HL-60/S4 treated with phorbol 12-myristate 13-acetate at 8.2 ng/mL for 4 days and 3 days (cell line): ENCODE measurements around the gene CEMIP.
"Not testable (repeated sequence)": the region's sequence is repeated elsewhere in the genome, so short reads cannot be mapped to it uniquely, and the experiment has no call there.

Experiments
- in situ Hi-C: fragments of 300-500 bp; cut with MboI; formaldehyde crosslinking; loops from 2 replicates; pipeline ENCODE4 v1.15.0; 2022; ENCODE audit warnings: low sequenced_read_pairs

The CEMIP gene

DNA sequence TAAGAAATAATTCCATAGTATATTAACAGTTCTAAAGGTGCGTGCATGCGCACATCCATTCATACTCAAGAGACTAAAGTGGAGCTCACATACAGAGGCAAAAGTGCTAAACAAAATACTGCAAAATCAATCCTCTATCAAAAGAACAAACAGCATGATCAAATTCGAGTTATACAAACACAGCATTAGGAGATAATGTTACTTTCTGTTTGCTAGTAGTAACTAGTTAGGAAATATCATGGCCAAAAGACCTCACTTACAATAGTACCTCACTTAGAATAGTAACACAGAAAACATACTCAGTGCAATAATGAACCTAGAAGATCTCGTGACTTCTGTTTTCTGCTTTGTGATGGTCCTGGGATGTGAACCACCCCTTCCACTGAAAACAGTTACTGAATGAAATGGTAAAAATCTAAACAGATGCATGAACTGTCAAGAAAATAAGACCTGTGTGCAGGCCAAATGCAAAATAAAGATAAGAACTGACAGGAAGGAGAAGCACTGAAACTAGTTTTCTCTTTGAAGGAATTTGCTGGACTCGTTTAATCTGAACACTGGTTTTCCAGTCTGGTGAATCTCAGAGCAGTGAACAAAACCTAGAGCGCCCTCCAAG lies 20.9 kb upstream of the CEMIP start:
- in situ Hi-C loops: no loop called here

DNA sequence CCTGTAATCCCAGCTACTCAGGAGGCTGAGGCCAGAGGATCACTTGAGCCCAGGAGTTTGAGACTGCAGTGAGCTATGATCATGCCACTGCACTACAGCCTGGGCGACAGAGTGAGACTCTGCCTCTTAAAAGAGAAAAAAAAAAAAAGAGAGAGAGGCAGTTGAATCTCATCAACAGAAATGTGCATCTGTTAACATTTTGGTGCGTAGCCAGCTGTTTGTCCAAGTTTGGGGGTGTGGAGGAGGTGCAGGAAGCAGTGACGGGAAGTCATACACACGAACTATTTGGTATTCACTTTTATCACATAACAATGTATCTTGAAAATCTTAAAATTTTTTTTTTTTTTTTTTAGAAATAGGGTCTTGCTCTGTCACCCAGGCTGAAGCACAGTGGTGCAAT lies 18.2 kb upstream of the CEMIP start:
- in situ Hi-C loops: no loop called here

DNA sequence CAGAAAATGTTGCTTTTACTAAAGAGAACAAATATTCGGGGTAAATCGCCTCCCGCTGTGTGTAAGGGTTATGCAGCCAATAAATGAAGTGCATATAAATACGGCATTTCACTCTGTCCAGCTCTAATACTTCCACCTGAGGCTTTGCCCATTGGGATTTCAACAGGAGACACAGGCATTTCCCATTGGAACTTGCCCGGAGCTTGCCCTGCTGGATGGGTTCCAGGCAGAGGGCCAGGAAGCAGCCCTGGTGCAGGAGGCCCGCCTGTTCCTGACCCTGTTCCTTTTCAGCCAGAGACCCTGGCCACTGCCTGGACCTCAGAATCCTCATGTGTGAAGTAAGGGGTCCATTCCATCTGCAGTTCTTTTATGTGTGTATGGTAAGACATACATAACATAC lies 17.4 kb upstream of the CEMIP start:
- in situ Hi-C loops: no loop called here

DNA sequence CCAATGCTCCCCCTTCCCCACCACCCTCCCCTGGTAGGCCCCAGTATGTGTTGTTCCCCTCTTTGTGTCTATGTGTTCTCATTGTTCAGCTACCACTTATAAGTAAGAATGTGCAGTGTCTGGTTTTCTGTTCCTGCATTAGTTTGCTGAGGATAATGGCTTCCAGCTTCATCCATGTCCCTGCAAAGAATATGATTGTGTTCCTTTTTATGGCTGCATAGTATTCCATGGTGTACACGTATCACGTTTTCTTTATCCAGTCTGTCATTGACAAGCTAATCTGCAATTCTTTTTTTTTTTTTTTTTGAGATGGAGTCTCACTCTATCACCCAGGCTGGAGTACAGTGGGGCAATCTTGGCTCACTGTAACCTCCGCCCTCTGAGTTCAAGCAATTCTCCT lies 15.9 kb upstream of the CEMIP start:
- in situ Hi-C loops: not testable (repeated sequence)

DNA sequence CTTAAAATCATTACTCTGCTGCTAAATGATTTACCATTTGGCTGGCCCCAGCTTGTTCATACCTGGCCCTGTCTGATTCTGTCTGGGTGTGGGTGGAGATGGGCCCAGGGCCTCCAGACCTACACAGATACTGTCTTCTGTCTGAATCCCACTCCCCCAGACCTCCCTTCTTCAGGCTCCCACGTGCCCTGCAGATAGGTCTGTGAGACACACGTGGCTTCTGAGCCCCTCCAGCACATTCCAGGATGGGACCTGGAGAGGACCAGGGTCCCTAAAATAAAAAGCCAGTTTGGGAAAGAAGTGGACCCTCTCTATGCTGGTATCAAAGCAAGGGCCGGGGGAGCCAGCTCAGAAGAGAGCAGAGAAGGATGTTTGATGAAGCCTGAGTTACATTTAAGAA lies 14.6 kb upstream of the CEMIP start:
- in situ Hi-C loops: no loop called here

DNA sequence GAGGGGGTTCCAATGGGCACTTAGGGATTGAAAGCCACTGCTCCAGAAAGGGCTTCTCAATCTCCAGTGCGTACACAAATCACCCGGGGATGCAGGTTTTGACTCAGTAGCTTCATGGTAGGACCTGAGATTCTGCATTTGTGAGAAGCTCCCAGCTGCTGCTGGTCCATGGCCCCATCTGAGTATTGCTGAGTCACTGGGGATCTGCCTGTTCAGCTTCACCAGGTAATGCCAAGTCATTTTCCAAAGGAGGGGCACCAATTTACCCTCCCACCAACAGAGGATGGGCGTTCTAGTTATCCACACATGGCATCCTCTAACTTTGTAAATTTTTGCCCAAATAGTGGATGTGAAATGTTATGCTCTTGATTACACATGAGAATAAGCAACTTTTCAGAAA lies 12.9 kb upstream of the CEMIP start:
- in situ Hi-C loops: no loop called here

DNA sequence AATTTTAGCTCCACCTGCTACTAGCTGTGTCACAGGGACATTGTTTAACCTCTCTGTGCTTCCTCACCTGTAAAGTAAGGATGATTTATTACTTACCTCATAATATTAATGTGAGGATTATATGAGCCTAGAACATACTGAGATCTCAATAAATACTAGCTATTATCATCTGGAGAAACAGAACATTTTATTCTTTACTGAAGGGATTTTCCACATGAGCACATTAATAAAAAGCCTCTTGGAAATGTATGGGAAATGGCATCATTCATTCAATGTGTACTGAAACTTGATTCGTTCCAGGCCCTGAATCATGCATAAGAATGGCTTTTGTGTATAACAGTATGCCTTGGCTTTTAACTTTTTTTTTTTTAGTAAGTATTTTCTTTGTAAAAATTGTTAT lies 11.0 kb upstream of the CEMIP start:
- in situ Hi-C loops: no loop called here

DNA sequence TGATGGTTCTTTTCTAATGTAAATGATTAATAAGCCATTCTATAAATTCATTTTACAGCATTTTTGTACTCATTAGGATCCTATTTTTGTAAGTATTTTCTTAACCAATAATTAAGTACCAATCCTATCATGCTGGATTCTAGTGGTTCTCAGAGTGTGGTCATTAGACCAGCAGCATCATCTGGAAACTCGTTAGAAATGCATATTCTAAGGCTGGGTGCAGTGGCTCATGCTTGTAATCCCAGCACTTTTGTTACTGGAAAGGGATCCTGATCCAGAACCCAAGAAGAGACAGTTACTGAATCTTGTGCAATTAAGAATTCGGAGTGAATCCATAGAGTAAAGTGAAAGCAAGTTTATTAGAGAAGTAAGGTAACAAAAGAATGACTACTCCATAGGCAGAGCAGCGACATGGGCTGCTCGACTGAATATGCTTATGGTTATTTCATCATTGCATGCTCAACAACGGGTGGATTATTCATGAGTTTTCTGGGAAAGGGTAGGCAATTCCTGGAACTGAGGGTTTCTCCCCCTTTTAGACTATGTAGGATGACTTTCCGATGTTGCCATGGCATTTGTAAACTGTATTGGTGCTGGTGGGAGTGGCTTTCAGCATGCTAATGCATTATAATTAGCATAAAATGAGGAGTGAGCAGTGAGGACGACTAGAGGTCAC lies 9.9 kb upstream of the CEMIP start:
- in situ Hi-C loops: no loop called here

DNA sequence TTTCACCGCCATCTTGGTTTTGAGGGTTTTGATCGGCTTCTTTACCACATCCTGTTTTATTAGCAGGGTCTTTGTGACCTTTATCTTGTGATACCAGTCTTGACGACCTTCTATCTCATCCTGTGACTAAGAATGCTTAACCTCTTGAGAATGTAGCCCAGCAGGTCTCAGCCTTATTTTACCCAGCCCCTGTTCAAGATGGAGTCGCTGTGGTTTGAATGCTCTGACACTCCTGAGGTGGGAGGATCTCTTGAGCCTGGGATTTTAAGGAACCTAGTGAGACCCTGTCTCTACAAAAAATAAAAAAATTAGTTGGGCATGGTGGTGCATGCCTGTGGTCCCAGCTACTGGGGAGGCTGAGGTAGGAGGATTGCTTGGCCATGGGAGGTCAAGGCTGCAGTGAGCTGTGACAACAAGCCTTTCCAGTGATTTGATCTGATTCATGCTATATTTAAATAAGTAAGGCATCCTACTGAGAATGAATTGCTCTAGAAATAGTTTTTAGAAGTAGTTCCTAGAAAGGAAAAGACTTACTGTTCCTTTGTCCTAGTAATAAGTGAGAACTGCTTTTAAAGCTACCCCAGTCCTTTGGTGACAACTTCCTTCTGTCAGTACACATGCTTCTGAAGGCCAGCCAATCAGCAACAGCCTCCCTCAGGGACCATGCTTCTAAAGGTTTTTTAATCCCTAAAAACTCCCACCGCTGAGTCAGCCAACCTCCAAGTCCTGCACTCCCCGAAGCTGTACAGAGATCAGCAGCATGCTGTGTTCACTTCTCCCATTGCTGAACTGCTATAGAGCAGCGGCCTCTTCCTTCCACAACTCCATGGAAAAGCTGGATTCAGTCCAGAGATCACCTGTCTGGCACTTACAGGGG lies 9.1 kb upstream of the CEMIP start:
- in situ Hi-C loops: no loop called here

DNA sequence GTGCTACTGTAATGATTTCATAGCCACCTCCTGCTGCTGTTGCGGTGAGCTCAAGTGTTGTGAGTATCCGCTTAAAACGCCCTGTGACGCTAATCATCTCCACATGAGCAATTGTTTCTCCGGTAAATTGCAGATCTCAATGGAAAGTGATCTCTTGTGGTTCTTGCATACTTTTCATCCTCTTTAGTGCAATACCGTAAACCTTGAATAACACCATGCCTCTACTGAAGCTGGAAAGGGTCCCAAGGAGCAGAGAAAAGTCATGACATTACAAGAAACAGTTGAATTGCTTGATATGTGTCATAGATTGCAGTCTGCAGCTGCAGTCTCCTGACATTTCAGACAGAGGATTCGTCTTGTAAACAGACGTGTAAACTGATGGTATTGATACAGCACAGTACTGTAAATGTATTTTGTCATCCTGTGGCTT lies 6.0 kb upstream of the CEMIP start:
- in situ Hi-C loops: no loop called here

DNA sequence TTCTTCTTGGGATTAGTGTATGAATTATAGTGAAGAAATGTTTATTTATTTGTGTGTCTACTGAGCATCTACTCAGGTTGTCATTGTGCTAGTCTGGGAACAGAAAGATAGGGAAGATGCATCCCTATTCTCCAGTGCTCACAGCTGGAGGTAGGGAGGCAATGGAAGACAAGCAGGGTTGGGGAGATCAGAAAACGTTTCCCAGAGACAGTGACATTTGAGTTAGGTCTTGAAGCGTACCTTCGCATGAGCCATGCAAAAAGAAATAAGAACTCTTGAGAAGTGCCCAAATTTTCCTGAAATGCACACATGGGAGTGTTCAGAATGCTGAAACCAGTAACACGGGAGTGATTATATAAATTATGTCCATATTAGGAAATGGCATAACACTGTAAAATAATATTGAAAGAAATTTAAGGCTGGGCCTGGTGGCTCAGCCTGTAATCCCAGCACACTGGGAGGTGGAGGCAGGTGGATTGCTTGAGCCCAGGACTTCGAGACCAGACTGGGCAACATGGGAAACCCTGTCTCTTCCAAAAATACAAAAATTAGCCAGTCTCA lies 5.3 kb upstream of the CEMIP start:
- in situ Hi-C loops: no loop called here

DNA sequence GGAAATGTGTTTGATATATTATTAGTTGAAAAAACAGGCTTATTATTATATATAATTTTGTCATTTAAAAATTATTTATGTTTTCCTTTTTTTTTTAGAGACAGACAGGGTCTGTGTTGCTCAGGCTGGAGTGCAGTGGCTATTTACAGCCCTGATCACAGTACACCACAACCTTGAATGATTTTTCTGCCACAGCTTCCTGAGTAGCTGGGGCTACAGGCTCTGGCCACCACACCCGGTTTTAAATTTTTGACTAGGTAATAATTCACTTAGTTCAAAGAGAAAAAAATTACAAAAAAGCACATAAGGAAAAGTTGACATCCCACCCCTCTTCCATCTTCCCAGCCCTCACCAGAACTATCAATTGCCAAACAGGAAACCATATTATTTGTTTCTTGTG lies 4.7 kb upstream of the CEMIP start:
- in situ Hi-C loops: no loop called here

DNA sequence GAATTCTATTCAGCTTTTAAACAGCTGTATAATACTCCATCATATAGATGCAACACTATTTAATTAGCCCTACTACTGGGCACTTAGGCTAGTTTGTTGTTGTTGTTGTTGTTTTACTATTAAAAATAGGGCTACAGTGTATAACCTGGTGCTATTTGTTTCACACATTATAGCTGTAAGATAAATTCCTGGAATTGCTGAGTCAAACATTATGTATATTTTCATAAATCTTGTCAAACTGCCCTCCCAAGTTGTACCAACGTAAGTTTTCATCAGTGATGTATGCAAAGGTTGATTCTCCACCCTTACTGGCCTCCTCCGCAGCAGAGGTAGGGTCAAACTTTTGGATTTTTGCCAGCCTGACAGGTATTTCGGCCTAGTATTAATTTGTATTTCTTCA lies 3.8 kb upstream of the CEMIP start:
- in situ Hi-C loops: no loop called here

DNA sequence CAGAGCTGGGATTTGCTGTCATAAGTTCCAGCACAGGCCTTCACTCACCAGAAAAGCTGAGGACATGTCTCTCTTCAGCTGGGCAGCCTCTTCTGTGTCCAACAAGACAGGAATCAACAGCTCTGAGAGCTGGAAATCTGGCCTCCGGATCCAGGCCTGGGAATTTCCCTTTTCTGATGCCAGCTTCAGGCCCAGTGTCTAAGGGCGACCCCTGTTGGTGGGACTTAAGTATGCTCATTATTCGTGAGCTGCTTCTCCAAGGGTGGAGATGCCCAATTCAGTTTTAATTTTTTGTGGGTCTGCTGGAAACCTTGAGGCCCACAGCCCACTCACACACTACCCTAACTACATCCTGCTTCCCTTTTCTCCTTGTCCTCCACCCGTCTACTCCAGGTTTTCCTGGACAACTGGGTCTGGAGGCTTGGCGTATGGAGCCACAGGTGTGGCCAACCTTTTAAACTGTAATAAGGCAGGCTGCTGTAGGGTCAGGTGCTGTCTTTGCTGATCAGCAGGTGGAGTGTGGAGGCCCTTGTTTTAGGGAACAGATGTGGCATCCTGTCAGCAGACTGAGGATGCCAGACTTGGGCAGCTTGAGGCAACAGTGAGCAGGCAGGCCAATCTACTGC lies 2.6 kb upstream of the CEMIP start:
- in situ Hi-C loops: no loop called here

DNA sequence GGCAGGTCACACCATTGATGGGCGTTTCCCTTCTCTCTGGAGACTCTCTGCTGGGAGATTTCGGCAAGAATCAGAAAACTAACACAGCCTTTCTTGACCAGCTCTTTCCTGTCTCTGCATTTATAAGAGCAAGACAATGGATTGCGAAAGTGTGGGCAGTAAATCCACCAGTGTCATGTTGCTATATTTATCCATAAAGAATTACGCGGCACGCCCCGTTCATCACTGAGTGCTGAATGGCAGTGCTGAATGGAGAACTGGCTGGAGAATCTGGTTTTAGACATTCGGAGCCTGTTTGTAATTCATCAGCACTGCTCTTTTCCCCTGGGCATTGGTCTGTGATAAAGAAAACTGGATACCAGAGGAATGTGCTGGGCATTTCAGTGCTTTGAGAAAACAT lies 2.0 kb upstream of the CEMIP start:
- in situ Hi-C loops: no loop called here

DNA sequence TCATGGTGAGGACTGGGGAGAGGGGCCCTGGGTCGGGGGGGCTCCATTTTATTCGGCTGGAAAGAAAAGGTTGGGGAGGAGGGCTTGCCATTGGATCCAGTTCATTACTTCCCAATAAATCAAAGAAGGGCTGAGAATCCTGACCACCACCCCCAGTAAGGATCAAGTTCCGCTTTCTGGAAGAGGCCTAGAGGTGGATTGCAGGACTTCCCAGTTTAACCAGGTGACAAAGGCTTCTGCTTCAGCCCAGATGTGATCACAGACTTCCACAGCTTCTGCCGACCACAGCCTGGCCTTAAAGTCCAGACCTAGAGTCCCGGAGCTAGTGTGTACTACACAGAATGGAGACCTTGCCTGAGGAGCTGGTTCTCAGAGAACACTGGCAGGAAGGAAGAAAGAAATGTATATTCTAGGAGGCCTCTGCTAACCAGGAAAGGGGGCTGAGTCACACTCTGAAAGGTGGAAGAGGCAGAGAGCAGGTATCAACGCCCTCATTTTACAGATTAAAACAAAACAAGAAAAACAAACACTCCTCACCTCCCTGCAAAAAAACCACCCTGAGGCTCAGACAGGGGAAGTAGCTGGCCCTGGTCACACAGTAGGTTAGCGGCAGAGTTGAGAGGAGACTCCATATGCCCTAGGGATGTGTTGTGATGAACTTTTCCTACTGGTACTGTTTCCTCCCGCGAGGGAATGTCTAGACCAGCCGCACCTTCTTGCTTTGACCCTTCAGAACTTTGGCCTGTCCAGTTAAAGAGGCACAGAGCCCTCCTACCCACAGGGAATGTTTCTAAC lies 1.1 kb upstream of the CEMIP start:
- in situ Hi-C loops: no loop called here

DNA sequence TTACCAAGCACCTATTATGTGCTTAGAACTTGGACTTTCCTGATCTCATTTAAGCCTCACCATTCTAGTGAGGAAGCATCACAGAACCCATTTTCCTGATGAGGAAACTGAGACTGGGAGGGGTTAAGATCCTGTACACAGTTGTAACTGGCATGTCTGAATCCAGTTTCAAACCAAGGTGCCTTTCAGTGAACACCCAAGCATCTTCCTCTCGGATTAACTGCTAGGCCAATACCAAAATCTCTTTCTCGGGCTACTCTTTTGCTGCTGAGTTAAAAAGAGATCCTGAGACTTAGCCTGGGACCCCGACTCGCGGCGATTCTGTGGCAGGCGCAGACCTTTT lies 578 bp upstream of the CEMIP start:
- in situ Hi-C loops: no loop called here

DNA sequence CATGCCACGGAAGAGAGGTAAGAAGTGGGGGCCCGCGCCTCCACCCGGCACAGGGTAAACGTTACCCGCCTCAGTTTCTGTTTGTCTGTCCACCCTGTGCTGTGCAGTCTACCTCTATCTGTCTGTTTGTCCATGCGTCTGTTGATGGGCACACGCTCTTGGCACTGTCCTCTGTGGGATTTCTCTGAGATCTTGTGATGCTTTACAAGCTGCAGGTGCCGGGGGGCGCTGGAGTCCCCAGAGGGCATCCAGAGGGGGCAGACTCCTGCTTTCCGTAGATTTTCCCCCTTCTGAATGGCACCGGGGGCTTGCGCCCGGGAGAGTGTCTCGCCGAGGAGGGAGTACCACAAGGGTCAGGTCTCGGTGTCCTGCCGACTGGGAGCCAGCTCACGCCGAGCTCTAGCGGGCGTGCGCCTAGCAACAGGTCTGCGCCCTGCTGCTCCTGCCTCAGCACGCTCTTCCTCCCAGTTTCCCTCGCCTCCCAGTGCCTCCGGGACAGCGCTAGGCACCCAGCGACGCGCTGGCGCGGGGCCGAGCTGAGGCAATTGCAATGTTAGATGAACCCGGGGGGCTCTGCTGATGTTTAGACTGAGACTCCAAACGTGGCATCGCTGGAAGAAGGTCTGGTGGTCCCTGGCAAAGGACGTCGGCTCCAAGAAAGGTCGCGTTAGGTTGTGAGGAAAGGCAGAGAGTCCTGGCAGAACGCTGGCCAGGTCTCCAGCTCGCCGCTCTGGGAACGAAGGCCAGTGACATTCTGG lies 667 bp downstream of the CEMIP start:
- in situ Hi-C loops: no loop called here

DNA sequence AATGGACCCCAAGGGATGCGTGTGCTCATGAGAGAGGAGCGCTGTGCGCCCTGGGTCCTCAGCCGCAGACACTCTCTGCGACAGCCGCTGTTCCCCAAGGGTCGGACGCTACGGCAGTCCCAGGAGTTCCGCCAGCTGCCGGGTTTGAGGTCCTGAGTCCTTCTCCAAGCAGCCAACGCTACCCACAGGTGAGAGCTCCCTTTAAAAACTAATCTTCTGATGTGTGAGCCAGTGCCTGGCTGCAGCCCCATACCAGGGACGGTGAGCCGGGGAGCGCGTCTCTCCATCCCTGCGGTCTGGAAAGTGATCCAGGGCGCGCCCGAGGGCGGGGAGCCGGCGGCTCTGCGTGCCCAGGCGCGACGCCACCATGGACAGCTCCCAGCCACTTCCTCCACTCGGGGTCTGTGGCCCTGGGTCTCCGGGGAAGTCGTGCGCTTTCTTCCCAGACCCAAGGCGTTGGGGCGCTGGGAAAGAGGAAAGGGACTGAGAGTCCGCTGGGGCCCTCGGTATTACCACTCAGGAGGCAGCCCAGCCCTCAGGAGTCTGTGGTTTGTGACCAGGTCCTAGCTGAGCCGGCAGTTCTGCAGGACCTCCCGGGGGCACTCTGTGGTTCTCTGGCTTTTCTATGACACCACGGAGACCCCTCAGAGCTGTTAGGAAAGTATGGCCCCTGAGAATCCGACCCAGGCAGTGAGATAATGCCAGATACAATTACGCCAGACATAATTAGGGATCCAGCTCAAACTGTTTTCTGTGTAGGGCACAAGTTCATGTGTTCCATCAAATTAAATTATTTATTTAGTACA lies 1.4 kb downstream of the CEMIP start:
- in situ Hi-C loops: no loop called here
